Stimulated activated CD4-positive, alpha-beta T cell treated with anti-CD3 and anti-CD28 coated beads, Interleukin-4, amount 100 ng/mL, for 24 hours (primary cell): Measurements from ENCODE around the gene TTLL12.

ENCODE experiments used
- DNase-seq: peaks from one replicate; pipeline ENCODE4 v3.0.0-alpha.2; 2020

The TTLL12 gene

DNA sequence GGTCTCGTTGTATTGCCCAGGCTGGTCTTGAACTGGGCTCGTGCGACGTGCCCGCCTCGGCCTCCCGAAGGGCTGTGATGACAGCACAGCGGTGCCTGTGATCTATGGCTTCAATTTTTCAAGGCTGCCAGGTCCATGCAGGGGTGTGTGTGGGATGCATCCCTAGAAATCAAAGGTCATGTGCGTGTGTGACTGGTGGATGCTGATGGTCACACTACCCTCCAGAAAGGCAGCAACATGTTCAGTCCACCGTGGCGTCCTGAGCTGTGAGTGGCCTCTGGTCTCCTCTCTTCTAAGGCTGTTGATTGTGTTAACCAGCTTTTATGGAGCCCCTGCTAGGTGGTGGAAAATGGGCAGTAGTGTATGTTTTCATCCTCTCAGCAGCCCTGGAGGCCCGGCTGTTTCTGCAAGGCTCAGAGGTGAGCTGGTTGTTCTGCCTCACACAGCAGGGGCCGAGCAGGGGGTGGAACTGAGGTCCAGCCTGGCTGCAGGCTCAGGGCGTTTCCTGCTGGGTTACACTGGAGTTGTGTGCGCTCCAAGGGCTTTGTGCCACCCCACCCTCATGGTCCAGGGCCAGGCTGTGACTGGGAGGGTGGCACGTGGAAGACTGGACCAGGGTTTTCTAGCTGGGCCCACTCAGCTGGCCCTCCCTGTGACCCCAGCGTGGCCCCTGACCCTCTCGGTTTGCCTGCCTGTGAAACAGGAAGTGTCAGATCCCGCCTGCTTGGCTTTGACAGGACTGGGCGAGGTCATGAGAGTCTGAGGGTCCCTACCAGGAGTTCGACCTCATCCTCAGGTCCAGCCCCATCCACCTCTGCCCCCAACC lies 68.7 kb downstream of the TTLL12 start:
- no peak for DNase-seq

DNA sequence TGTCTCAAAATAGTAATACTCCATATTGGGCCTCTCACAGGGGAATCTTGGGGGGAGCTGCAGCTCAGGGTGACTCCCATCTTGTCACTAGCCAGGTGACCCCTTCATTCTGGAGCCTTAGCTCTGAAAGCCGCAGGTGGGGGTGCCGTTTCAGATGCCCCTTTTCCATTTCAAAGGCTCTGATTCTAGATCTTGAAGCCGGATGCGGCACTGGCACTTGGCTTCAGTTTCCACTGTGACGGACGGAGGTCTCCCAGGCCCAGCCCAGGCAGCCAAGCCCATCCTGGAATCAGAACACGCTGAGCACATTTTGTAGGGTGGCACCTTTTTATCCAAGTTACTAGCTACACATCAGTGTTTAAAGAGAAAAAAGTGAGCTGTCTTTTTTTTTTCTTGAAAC lies 70.0 kb downstream of the TTLL12 start:
- DNase-seq: no peak
